K562 (cell line): ENCODE data around the gene SMOC2. TPM values are rescaled to one million over a fixed set of nuclear protein-coding genes. Genes with fewer than 3 reads are reported as not detected.

Source experiments
- ATAC-seq: fragments of 200-7000 bp; cut with Tn5 transposase; 3 replicates; pipeline ENCODE4 v1.9.1; 2020; ENCODE audit warnings: moderate library complexity
- BruUV-seq: library from RNA; stranded (reverse); fragments of 400-500 nt; replicated peaks from 2 replicates; lab custom pipeline; 2021; lab: Mats Ljungman, UMichigan
- CTCF ChIA-PET: fragments of 300-600 bp; formaldehyde crosslinking; extraction: SDS; loops from one replicate; lab custom pipeline; 2021; ENCODE audit warnings: low intra/inter-chr PET ratio; lab: Yijun Ruan, JAX
- POLR2A ChIA-PET: fragments of 300-600, 350-650 bp; sonication (Branson Sonifier 250); formaldehyde crosslinking; extraction: SDS; loops from one replicate; lab custom pipeline; 2021; ENCODE audit warnings: antibody characterized with exemption, inconsistent platforms; lab: Yijun Ruan, JAX
- DNase-seq, 4 experiments: peaks; one replicate each; pipeline versions ENCODE4 v3.0.0 to v3.0.0-alpha.2; 2011 to 2018; ENCODE audit warnings: low spot score in 3 of 4, mixed read lengths in 3 of 4; ENCODE audit errors: extremely low read depth in 1 of 4
- FAIRE-seq: peaks from 2 replicates; lab custom pipeline; 2011; peaks lifted over from hg19 to GRCh38; lab: Jason Lieb, UNC
- H2AFZ ChIP-seq: 2 replicates; pipeline ENCODE4 v1.6.0; 2011; ENCODE audit warnings: low read depth, low read length, control low read depth, inconsistent platforms
- H3K27ac ChIP-seq: fragments of 200-600 bp; 3 replicates; pipeline ENCODE4 v1.8.0; 2011; ENCODE audit warnings: low read depth, mild to moderate bottlenecking, control low read depth, inconsistent platforms, low read length, moderate library complexity, mixed read lengths; ENCODE audit errors: extremely low read depth
- H3K27me3 ChIP-seq, 2 experiments: fragments of 300-600 bp in 1 of 2; 2 replicates in 1 of 2; 3 replicates in 1 of 2; pipeline versions ENCODE4 v1.6.0 to v1.8.0; 2011; ENCODE audit warnings: inconsistent platforms in 2 of 2, low read length in 2 of 2, mild to moderate bottlenecking in 1 of 2, mixed read lengths in 1 of 2, moderate library complexity in 1 of 2; ENCODE audit not compliant: control insufficient read depth in 2 of 2, insufficient read depth in 2 of 2
- H3K36me3 ChIP-seq: fragments of 300-600 bp; 3 replicates; pipeline ENCODE4 v1.8.0; 2011; ENCODE audit warnings: mild to moderate bottlenecking, low read length, inconsistent platforms; ENCODE audit not compliant: control insufficient read depth, insufficient read depth
- H3K4me1 ChIP-seq, 2 experiments: fragments of 200-600 bp in 1 of 2; replicated peaks in 1 of 2; 2 replicates in 1 of 2; 3 replicates in 1 of 2; pipeline versions ENCODE4 v1.5.1 to v1.8.0; 2011; ENCODE audit warnings: inconsistent platforms in 2 of 2, low read length in 2 of 2, mild to moderate bottlenecking in 1 of 2, mixed read lengths in 1 of 2, moderate library complexity in 1 of 2; ENCODE audit not compliant: control insufficient read depth in 2 of 2, insufficient read depth in 2 of 2
- H3K4me2 ChIP-seq: 2 replicates; pipeline ENCODE4 v1.6.1; 2011; ENCODE audit warnings: low read length, control low read depth, inconsistent platforms, mixed read lengths; ENCODE audit not compliant: insufficient read depth
- H3K4me3 ChIP-seq: fragments of 200-600 bp; sonication (generic), shearing (Covaris generic); 2 replicates; pipeline ENCODE4 v1.5.1; 2016; ENCODE audit warnings: control low read depth, inconsistent platforms
- H3K79me2 ChIP-seq: fragments of 200-600 bp; 3 replicates; pipeline ENCODE4 v1.8.0; 2011; ENCODE audit warnings: low read length, inconsistent platforms; ENCODE audit not compliant: control insufficient read depth, insufficient read depth
- H3K9ac ChIP-seq, 2 experiments: 2 replicates each; pipeline versions ENCODE4 v1.6.0 to v1.6.1; 2011; ENCODE audit warnings: low read depth in 2 of 2, low read length in 2 of 2, control low read depth in 1 of 2, inconsistent platforms in 1 of 2, mild to moderate bottlenecking in 1 of 2, mixed read lengths in 1 of 2; ENCODE audit not compliant: insufficient read depth in 1 of 2
- H3K9me1 ChIP-seq: one replicate; pipeline ENCODE4 v1.6.0; 2011; ENCODE audit warnings: inconsistent platforms, mild to moderate bottlenecking, low read length, moderate library complexity; ENCODE audit not compliant: control insufficient read depth, insufficient read depth
- H3K9me3 ChIP-seq: replicated peaks from 2 replicates; pipeline ENCODE4 v1.5.1; 2011; ENCODE audit warnings: low read depth, low read length, inconsistent platforms; ENCODE audit not compliant: control insufficient read depth, insufficient read depth
- H4K20me1 ChIP-seq: replicated peaks from 2 replicates; pipeline ENCODE4 v1.6.1; 2011; ENCODE audit warnings: low read length, inconsistent platforms, mixed read lengths; ENCODE audit not compliant: control insufficient read depth, insufficient read depth
- BRD9 ChIP-seq: fragments of 450-650 bp; IDR thresholded peaks from 2 replicates; pipeline ENCODE4 v1.6.1; 2018; ENCODE audit warnings: low read depth; ENCODE audit not compliant: partially characterized antibody
- CTBP1 ChIP-seq: fragments of 450-650 bp; IDR thresholded peaks from 2 replicates; pipeline ENCODE4 v1.6.1; 2016; ENCODE audit warnings: borderline replicate concordance
- SREBF1 ChIP-seq: fragments of 150-350 bp; IDR thresholded peaks from 2 replicates; pipeline ENCODE4 v1.6.1; 2014; ENCODE audit warnings: antibody characterized with exemption, low read depth, low read length, borderline replicate concordance
- TAL1 ChIP-seq: fragments of 450-650 bp; IDR thresholded peaks from 2 replicates; pipeline ENCODE4 v1.6.1; 2016; ENCODE audit warnings: mild to moderate bottlenecking
- ZHX1 ChIP-seq: fragments of 150-350 bp; conservative IDR thresholded peaks from 2 replicates; pipeline ENCODE4 v1.6.1; 2014; ENCODE audit warnings: low read length
- ZNF184 ChIP-seq: sonication (generic); formaldehyde crosslinking; IDR thresholded peaks from 2 replicates; pipeline ENCODE4 v1.5.0; 2020; ENCODE audit warnings: missing genetic modification reagents
- WGBS: fragments of 100-300 bp; shearing (Covaris generic); methylation state at CpG from one replicate; pipeline ENCODE4 v1.1.6; 2016; ENCODE audit warnings: low coverage, mixed read lengths; ENCODE audit not compliant: insufficient coverage; ENCODE audit errors: missing lambda C conversion rate; 5-methylcytosine and 5-hydroxymethylcytosine counted together
- in situ Hi-C: fragments of 300-500 bp; cut with MboI; formaldehyde crosslinking; loops from 4 replicates; pipeline ENCODE4 v1.15.0; 2018; ENCODE audit warnings: inconsistent platforms, mixed read lengths
- intact Hi-C: fragments of 100-400 bp; cut with micrococcal nuclease; formaldehyde crosslinking; loops from 2 replicates; pipeline ENCODE4 v1.14.2; 2022
- polyA plus RNA-seq, 8 experiments: library from polyadenylated mRNA; depleted of rRNA in 4 of 8; stranded (reverse) in 5 of 8; unstranded in 3 of 8; fragments of >200 nt; fragmentation: Nextera tagmentation in 2 of 8; fragmentation: Illumina TruSeq in 1 of 8; extraction: Ambion mirVana in 2 of 8; extraction: Trizol in 1 of 8; gene quantifications; 2 replicates each; pipeline versions ENCODE4 v1.2.1 to v1.2.3, GENCODE V29; 2011 to 2014; ENCODE audit warnings: inconsistent platforms in 1 of 8, missing spikeins in 1 of 8
- total RNA-seq, 7 experiments: library from RNA; depleted of rRNA in 6 of 7; stranded (reverse); fragments of >200 nt in 6 of 7; fragmentation: Illumina TruSeq in 2 of 7; extraction: Trizol in 2 of 7; gene quantifications; 2 replicates each; pipeline versions ENCODE4 v1.2.1 to v1.2.3, GENCODE V29; 2011 to 2021; ENCODE audit warnings: low replicate concordance in 1 of 7

SMOC2 gene
- total and polyA plus RNA-seq, 9 of the 15 experiments (the other 6 are each of a cell fraction or from before 2014, with no cell fraction given): 0.45 to 2.3 (median 1.1) TPM

DNA sequence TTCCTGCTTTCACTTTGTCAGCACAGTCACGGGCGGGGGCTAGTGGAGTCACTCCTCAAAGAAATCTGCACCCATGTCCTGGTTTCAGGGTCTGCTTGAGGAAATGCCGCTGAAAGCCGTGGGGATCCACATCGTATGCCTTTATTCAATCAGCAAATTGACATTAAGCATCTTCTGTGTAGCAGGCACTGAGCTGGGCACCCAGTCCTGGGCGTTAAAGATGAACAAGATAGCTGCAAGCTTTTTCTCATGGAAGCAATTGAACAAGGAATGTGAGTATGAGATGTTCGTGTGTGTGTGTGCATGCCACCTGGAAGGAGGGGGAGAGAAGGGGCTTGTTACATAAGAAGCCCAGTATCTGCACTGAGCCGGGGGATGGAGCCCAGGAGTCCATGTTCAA is 243.9 kb downstream of the SMOC2 start (continued):
- TF ChIP-seq ZHX1: no peak
- TF ChIP-seq, all 486 proteins: peak for 0

- no peak for TF ChIP-seq CTBP1
- no peak for TF ChIP-seq TAL1
- no peak for TF ChIP-seq SREBF1
- TF ChIP-seq ZNF184: no peak
- no peak for TF ChIP-seq BRD9
- H2AFZ ChIP-seq: no peak overlapping the region
- H4K20me1 ChIP-seq: 0 out of 2 replicates have a peak, but pooled peaks cover 3% of the 10 kb centered on the region
- H3K9me3 ChIP-seq: no peaks in the 10 kb centered on the region
- H3K9ac ChIP-seq: no peak overlapping the region
- intact Hi-C loops (no loop called here), in situ Hi-C loops (no loop called here)
- H3K4me3 ChIP-seq: no peak overlapping the region
- H3K27me3 ChIP-seq: peaks cover 34 to 67% of the 10 kb centered on the region in 2 experiments; a peak in 4 of 5 replicates
- ChIA-PET POLR2A (interaction anchor here (1.6 kb wide), 1 partner anchor 10 kb away, joined by 6 read pairs; no protein-coding TSS in a partner anchor), CTCF (no interaction called here)
- BruUV-seq: no TSS peak
- no peak overlapping the region for H3K4me2 ChIP-seq
- H3K79me2 ChIP-seq: no peaks in the 10 kb centered on the region
- WGBS: 2% methylated on average over 25 of the region's 25 CpGs
- no peak for ATAC-seq
- FAIRE-seq: no peak
- no peak overlapping the region for H3K27ac ChIP-seq
- peaks cover 0 to 2% of the 10 kb centered on the region in 2 experiments; a peak in 1 of 5 replicates for H3K4me1 ChIP-seq
- DNase-seq: no peak
- H3K36me3 ChIP-seq: no peaks in the 10 kb centered on the region
- no peaks in the 10 kb centered on the region for H3K9me1 ChIP-seq
Measured at GRCh38 chr6:168686029-168686738, 245.2 kb downstream of the SMOC2 start.
